WERI-Rb-1 (cell line): ENCODE data around the gene SYNC.

ENCODE experiments used
- DNase-seq: peaks from one replicate; pipeline ENCODE4 v3.0.0-alpha.2; 2020
- H3K27ac ChIP-seq: fragments of 250-450 bp; sonication (Bioruptor Pico); 2 replicates; pipeline ENCODE4 v1.5.1; 2020; ENCODE audit warnings: mild to moderate bottlenecking, moderate library complexity
- H3K27me3 ChIP-seq: fragments of 250-450 bp; sonication (Bioruptor Pico); 2 replicates; pipeline ENCODE4 v1.5.1; 2021; ENCODE audit warnings: mild to moderate bottlenecking, low read depth, moderate library complexity; ENCODE audit not compliant: insufficient read depth, severe bottlenecking
- H3K36me3 ChIP-seq: fragments of 250-450 bp; sonication (Bioruptor Pico); 2 replicates; pipeline ENCODE4 v1.5.1; 2020; ENCODE audit warnings: mild to moderate bottlenecking, moderate library complexity
- H3K4me3 ChIP-seq: 2 replicates; pipeline ENCODE4 v1.5.1; 2011; ENCODE audit warnings: low read depth, mild to moderate bottlenecking, control low read depth, low read length
- H3K9me3 ChIP-seq: fragments of 250-450 bp; sonication (Bioruptor Pico); 2 replicates; pipeline ENCODE4 v1.5.1; 2021; ENCODE audit warnings: mild to moderate bottlenecking, moderate library complexity; ENCODE audit not compliant: severe bottlenecking
- CTCF ChIP-seq: IDR thresholded peaks from 2 replicates; pipeline ENCODE4 v1.5.1; 2011; ENCODE audit warnings: low read depth, mild to moderate bottlenecking, control low read depth, inconsistent platforms, low read length

SYNC gene

DNA sequence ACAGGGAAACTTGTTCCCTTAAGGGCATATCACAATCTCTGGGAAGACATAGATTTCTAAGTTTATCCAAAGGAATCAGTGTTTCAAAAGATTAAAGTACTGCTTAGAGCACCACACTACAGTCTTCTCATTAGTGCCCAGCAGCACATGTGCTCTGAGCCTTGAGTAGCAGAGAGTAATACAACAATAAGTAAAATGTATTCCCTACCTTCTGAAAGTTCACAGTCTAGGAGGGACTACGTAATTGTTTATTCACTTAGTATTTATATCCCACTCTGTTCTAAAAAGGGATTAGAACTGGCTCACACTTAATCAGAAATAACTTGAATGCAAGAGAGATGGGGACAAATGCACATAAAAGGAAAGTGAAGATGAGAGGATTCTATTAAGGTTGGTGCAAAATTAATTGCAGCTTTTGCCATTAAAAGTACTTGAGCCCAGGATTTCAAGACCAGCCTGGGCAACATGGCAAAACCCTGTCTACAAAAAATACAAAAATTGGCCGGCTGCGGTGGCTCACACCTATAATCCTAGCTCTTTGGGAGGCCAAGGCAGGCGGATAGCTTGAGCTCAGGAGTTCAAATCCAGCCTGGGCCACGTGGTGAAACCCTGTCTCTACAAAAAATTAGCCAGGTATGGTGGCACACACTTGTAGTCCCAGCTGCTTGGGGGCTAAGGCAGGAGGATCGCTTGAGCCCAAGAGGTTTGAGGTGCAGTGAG lies 9.0 kb downstream of the SYNC start:
- DNase-seq = no peak
- Histone ChIP-seq H3K9me3 (no peaks in the 10 kb centered on the region), H3K27ac (no peak overlapping the region), H3K4me3 (no peak overlapping the region), H3K27me3 (no peaks in the 10 kb centered on the region), H3K36me3 (peaks cover 4% of the 10 kb centered on the region; the same call in 1 of the 2 replicates)
- no peak for TF ChIP-seq CTCF

GRCh38 chr1:32686387-32686786 lies 16.2 kb downstream of the SYNC start:
- Histone ChIP-seq H3K36me3 (peaks cover 62% of the 10 kb centered on the region), H3K9me3 (no peaks in the 10 kb centered on the region), H3K27ac (no peak overlapping the region), H3K27me3 (no peaks in the 10 kb centered on the region), H3K4me3 (no peak overlapping the region)
- TF ChIP-seq CTCF = no peak
- no peak for DNase-seq

DNA sequence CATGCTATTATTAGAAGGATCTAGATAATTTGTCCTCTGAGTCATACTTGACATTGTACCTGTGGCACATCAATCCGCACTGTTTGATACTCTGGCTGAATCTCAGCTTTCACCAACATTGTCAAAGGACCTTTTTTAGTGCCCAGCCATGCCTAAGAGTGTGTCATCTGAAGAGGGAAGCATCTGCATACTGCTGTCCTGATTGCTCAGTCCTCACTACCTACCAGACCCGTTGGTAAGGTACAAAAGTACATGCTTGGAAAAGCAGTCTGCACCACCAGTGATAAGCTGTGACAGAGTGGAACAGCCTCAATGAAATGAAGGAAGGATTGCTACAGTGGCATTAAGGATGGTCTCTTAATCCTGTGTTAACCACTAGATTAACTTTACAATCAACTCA lies 17.1 kb downstream of the SYNC start:
- Histone ChIP-seq H3K9me3 (no peaks in the 10 kb centered on the region), H3K27ac (no peak overlapping the region), H3K36me3 (peaks cover 71% of the 10 kb centered on the region), H3K27me3 (no peaks in the 10 kb centered on the region), H3K4me3 (no peak overlapping the region)
- no peak for TF ChIP-seq CTCF
- no peak for DNase-seq

GRCh38 chr1:32684167-32684811 lies 18.3 kb downstream of the SYNC start:
- Histone ChIP-seq H3K9me3 (no peaks in the 10 kb centered on the region), H3K4me3 (no peak overlapping the region), H3K36me3 (peaks cover 73% of the 10 kb centered on the region), H3K27me3 (no peaks in the 10 kb centered on the region), H3K27ac (no peak overlapping the region)
- DNase-seq = no peak
- TF ChIP-seq CTCF = no peak

- Histone ChIP-seq H3K27me3 (no peaks in the 10 kb centered on the region), H3K4me3 (no peak overlapping the region), H3K36me3 (peaks cover 81% of the 10 kb centered on the region), H3K9me3 (no peaks in the 10 kb centered on the region), H3K27ac (no peak overlapping the region)
- no peak for DNase-seq
- no peak for TF ChIP-seq CTCF
Measured at GRCh38 chr1:32683397-32683796, 19.2 kb downstream of the SYNC start.
